Activated effector memory CD4-positive, alpha-beta T cell treated with Interleukin-2 at 50 U/mL for 16 hours (primary cell): ENCODE measurements around the gene CEP55.

Experiments
- DNase-seq: peaks from one replicate; pipeline ENCODE4 v3.0.0-alpha.2; 2020

CEP55 gene

DNA sequence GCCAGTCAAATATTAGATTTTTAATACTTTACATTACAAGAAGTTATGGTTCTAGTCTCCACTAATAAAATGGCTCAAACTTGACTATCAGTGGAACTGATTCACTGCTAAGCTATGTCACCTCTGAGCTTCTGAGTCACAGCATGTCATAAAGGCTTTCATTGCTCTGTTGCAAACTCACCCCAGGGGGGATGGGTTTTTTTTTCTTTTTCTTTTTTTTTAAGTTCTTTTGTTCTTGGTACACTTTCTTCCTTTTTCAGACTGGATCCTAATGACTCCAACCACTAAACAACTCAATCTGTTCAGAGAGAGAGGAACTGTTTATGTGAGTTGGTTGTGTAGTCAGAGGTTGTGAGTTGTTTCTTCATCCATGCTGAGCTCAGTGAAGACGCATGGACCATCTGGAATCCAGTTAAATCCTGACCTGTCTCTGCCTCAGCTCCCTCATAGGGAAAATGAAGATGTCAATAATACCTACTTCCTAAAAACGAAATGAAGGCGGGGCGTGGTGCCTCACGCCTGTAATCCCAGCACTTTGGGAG lies 25.2 kb upstream of the CEP55 start:
- DNase-seq = no peak

DNA sequence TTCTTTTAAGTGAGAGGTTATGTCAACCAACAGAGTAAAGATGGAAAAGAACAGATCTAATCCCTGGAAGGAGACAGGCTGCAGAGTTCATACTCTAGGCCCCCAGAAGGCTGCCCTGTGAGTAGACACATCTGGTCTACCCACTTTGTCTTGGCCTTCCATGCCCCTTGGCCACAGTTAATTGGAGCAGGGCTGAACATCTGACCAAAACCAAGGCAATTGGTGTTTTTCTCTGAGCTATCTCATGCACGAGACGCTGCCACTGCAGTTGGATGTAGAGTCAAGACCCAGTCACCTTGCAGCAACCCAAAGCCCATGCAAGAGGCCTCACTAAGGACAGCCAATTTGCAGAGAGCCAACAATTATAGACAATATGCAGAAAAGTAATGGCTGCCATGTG lies 23.3 kb upstream of the CEP55 start:
- no peak for DNase-seq

DNA sequence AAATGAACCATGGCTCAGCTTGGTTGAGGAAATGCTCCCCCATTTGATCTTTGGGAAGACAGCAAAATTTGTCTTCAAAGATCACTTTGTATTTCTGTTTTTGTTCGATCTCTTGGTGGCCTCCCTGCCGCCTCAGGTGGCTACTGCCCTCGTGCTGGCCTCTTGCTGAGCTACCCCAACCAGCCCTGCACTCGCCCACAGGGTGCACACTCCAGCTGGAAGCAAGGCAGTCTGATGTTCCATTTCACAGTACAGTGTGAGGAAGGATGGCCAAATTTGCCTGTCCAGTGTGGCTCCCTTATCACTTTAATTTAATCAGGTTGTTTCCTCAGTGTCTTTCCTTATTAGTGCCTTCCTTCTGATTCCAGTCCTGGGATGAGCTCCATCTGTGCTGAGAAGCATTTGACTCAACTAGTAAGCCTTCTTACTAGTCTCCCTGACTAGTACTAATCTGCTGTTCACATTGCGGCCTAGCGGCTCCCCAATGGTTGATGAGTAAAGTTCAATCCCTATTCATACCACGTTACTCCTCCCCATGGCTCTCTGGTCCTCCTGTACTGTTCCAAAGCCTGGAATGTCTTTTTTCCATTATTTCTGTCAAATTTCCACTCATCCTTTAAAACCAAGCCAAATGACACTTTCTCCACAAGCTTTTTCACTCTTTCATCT lies 22.5 kb upstream of the CEP55 start:
- DNase-seq = no peak

DNA sequence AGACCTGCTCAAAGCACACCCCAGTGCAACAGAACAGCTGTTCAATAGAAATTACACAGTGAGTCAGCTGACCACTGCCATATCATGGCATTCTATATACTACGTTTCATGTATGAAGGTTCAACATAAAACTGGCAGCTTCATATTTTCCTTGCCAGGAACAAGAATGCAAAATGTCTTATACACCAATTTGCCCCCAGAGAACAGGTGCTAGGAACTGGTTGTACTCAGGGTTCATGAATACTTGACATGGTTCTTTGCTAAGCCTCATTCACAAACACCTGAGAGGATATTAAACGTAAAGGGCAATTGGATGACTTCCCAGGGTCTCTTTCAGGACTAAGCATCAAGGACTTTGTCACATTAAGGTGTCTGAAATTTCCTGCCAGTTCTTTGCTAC lies 21.2 kb upstream of the CEP55 start:
- no peak for DNase-seq

DNA sequence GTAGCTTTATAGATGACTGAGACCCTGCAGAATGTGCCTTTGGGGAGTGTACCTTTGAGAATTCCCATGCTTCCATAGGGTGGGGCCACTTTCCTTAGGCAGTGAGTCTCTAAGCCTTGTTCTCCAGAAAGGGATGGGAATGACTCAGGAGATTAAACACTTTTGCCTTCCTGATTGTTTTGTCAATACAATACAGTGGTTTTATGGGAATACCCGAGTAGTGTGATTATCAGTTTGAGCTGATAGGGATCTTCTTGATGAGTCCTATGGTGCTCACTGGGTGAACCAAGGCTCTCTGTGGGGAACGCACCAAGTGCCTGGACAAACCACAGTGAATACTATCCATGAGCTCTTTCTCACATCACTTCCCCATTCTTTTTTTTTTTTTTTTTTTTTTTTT lies 20.5 kb upstream of the CEP55 start:
- DNase-seq = no peak

DNA sequence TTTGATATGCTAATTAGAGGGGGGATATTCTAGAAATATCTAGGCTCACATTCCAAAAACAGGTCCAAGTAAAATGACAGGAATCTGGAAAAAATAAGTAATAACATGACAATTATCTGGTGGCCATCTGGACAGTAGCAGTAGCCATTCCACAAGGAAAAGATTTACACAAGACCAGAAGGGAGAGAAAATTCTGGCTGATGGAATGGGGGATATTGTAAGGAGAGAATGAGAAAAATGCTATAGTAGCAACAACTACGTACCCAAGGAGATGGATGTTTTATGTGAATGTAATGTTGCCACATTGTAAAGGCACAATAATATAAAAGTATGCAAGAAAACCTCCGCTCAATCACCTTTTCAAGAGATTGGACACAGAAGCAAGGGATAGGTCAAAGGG lies 19.7 kb upstream of the CEP55 start:
- no peak for DNase-seq

DNA sequence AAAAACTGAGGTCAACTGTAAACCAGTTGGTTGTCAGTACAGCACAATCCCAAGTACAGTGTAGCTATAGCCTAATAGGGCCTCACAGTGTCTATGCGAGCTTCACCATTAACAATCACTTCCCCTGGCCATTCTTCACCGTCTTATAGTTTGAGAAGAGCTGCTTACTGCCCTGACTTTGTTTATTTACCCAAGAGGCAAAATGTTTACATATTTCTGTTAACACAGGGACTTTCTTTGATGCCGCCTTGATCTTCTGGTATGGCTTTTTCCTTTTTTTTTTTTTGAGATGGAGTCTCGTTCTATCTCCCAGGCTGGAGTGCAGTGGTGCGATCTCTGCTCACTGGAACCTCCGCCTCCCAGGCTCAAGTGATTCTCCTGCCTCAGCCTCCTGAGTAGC lies 17.5 kb upstream of the CEP55 start:
- DNase-seq = no peak

DNA sequence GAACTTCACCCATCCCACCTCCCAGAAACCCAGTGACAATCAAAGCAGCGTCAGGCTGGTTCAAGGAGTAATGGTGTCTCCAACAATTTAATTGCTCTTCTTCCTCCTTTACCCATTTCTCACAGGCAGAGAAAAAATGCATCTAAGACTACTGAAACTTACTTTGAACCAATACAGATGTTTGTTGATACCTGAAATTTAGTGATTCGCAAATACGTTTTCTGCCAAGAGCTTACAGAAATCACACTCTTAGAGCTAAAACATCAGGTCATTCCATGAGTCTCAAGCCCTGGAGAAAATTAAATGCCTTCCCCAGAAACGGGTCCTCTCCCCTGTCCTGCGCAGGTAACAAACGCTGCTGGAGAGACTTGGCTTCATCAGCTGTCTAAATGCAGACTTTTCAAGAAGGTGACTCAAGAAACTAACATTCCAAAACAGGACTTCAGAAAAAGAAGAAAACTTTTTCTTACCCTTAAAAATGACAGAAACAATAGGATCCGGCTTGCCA lies 14.7 kb upstream of the CEP55 start:
- DNase-seq = no peak

DNA sequence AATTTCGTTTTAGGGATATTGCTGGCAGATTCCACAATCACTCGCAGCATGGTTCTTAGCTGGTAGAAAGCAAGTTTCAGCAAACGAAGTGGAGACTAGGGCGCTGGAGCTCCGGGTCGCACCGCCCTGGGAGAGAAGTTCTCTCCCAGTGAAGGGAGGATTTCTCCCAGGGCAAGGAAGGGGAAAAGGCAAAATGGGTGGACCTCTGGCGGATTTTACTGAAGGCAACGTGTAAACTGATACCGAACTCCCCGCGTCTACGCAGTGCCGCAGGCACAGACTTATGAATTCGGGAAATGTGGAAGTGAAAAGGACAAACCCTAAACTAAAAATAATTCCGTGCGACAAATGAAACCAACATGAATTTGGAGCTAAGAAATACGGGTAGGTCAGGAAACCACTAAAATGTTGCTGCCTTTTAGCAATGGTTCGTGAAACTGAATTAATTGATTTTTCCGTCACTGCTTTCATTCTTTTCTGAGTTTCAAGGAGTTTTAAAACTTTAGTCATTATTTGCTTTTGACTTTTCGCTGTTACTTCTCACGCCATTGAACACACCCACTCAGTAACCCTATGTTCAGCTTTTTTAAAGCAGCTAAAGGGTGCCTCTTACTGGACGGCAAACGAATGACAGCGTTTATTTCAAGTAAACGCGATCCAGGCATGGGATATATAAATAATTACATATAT lies 14.1 kb upstream of the CEP55 start, which contains the start of gene MYOF:
MYOF (minus strand) TSS at position 190 of the 690 bp plus-strand sequence; CDS start at position 50, 140 bp downstream.
- DNase-seq = no peak

DNA sequence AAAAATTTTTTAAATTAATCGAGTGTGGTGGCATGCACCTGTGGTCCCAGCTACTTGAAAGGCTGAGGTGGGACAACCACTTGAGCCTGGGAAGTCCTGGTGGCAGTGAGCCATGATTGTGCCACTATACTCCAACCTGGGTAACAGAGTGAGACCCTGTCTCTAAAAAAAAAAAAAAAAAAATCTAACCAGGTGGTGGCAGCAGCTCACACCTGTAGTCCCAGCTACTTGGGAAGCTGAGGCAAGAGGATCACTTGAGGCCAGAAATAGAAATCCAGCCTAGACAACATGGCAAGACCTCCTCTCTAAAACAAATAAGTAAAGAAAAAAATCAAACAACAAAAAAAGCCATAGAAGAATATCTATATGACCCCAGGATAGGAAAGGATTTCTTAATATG lies 10.7 kb upstream of the CEP55 start:
- DNase-seq = no peak

DNA sequence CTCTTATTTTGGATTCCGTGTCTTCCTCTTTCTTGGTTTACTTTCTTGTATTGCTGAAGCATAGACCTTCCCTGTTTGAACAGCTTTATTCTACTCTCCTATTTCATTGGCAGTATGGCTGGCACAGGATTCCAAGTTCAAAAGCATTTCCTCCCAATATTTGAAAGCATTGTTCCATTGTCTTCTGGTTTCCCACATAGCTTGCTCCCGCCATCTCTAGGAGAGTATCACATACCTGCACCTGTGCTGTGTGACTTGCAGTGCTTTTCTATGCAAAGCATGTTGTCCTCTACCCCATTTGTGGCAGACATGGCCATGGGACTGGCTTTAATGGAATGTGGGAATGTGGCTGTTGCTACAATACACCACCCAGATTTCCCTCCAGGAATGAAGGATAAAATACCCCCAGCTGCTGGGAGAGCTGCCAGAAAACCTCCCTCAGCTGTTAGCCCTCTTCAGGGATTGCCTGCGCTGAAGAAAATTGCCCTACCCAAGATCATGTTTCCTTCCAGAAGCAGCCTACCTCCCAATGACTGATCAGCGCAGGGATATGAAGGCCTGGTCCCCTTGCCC lies 7.4 kb upstream of the CEP55 start:
- no peak for DNase-seq

DNA sequence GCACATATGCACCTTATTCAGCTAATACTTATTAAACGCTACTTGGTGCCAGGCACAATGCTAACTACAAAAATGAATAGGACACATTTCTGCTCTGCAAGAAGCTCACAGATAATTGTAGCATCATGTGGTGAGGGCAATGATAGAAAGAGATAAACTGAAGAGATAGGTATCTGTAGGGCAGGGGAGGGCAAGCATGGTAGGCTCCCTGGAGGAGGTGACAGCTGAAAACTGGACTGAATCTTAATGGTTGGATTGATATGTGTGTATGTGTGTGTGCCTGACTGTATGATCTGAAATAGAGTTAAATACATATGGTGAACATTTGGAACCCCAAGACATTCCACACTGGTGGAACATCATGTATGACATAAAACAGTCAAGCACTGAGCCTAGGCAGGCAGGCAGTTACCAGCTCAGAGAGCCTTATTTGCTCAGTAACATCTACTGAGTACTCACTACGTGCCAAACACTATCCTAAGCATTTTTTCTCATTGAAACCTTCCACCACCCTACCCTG lies 4.8 kb upstream of the CEP55 start:
- DNase-seq = no peak

DNA sequence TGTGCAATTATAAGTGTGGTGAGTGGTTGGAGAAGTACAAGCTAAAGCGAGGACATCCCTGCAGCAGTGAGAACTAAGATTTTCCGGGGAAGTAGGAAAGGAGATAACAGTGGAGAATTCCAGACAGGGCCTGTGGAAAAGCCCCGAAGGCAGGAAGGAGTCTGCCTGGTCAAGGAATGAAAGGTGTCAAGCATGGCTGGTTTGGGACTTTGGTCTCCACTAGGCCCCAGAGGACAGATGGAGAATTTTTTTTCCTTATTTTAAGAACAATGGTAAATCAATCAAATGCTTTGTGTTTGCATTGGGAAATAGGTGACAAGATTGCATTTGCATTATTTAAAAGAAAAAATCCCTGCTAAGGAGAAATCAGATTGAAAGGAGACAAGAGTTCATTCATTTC lies 3.2 kb upstream of the CEP55 start:
- no peak for DNase-seq

DNA sequence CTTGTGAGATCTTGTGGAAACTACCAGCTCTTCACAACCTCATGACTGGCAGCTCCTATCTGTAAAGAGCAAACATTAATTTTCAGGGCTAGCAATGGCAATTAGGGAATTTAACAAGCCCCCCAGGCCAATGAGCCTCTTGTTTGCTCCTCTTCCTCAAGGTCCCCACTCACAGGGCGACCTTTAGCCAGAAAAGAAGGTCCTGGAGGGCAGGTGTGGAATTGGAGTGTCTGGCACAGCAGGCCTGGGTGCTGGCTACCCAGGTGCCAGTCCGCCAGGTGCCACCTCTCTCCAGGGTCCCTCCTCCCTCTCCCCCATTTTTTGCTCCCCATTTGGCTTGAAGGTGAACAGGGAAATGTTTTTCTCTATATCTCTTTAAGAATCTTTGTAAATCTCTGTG lies 1.9 kb upstream of the CEP55 start:
- no peak for DNase-seq

DNA sequence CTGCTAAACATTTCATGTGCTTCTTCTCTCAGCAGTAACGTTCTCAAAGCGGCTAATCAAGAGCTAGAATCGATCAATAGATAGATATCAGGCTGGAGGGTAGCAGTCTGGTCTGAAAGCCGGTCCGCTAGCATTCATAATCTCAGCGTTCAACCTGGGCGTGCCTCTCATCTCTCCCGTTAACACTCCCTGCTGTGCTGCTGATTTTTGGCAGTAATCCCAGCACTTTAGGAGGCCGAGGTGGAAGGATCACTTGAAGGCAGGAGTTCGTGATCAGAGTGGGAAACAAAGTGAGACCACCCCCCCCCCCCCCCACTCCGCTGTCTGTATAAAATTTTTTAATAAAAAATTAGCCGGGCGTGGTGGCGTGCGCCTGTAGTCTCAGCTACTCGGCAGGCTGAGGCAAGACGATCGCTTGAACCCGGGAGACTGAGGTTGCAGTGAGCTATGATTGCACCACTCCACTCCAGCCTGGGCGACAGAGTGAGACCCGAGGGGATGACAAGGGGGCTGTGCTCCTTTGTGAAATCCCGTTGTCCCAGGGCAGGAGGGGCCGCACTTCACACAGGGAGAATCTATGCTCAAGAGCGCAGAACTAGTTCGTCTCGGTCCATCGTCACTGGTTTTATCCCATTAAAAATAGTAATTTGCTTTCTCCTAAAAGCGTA lies 624 bp upstream of the CEP55 start:
- peak; percentile 19 for DNase-seq

DNA sequence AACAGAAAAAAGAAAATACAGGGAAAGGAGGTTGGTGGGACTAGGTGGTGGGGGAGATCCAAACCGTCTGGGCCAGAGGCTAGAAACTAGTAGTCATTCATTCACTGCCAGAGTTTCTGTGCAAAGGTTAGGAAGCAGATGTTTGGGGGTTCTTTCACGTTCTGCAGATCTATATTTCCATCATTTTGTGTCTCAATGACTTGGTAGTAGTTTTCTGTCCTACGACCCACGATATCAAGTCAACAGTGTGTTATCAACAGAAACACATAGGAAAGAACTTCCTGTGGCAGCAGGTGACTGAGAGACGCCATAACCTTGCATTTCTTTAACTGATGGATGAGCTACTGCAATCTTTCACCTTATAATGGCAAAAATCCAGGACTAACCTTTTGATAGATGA lies 1.8 kb downstream of the CEP55 start:
- no peak for DNase-seq

DNA sequence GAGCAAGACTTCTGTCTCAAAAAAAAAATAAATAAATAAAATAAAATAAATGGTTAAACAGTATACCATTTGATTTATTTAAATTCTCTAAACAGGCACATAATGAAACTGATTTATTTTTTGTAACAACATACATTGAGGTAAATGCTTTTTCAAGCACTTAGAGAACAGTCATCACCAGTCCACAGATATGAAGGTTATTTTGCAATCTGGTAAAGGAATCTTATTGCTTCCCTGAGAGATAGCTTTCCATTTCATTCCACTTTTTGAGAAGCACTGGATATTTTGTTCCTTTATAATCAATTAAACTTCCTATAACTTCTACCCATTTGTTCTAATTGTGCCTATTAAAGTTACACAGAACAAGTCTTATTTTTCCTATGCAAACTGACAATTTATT lies 5.2 kb downstream of the CEP55 start:
- no peak for DNase-seq

DNA sequence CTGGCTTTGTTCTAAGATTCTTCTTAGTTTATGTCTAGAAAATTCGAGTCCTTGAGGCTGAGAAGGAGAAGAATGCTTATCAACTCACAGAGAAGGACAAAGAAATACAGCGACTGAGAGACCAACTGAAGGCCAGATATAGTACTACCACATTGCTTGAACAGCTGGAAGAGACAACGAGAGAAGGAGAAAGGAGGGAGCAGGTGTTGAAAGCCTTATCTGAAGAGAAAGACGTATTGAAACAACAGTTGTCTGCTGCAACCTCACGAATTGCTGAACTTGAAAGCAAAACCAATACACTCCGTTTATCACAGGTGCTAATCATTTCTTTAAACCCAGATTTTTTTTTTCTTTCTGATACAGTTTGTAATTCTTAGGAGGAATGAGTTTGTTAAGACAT lies 6.7 kb downstream of the CEP55 start:
- DNase-seq = no peak

DNA sequence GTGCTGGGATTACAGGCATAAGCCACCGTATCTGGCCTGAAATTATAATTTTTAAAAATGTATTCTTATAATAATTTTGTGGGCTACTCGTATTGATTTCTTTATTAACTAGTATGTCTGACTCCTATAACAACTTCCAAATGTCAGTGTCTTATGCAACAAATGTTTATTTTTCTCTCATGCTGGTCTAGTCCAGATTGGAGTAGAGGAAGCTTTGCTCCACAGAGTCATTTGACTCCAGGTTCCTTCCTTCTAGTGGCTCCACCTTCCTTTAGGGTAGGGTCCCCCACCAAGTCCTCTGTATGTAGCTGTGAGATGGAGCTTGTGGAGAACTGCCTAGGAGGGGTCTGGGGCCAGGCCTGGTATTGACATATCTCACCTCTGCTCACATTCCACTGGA lies 8.7 kb downstream of the CEP55 start:
- no peak for DNase-seq

DNA sequence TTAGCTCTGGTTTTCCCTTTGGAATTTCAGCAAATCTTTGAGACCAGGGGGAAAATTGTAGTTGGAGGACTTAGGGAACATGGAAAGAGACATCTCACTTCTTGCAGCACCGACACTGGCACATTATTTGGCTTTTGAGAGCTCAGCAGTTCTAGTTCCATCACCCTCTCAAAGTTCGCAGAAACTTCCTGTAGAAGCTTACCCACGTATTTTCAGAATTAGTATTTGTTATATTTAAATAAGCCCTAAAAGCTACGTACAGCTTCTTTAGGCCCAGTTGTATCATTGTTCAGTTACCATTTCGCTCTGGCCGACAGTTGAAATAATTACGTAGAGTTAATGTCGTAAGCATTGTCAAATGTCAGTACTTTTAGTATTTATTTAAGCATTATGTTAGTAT lies 13.4 kb downstream of the CEP55 start:
- no peak for DNase-seq

DNA sequence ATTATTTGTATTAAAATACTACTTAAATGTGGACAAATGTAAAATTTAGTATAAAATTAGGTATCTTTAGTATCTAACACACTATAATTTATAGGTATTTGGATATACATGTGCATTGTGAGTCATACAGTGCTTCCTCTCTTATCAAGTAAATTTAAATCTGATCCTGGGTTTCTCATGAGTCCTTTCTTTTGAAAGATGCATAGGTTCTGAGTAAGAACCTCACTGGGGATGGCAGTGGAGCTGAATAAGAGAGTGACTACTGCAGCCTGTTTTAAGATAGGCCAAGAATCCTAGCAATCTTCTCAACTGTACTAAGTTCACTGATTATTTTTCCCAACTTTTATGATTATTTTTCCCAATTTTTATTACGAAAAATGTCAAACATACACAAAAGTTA lies 16.2 kb downstream of the CEP55 start:
- no peak for DNase-seq

DNA sequence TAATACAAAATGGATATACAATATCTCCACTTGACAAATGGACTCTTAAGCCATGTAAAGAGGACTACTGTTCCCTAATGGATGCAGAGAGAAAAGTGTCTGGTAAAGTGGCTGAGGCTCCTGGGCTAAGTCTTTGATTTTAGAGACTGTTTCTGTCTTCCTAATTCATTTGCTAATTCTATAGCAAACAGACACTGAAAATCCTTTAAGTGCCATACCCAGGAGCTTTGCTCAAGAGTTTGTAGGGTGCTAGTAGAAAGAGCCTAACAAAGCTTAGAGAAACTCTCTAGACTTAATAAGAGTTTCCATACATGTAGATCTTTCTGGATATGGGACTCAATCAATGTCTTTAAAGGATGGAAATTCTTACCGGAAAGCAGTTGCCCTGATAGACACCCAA lies 16.7 kb downstream of the CEP55 start:
- DNase-seq = no peak

DNA sequence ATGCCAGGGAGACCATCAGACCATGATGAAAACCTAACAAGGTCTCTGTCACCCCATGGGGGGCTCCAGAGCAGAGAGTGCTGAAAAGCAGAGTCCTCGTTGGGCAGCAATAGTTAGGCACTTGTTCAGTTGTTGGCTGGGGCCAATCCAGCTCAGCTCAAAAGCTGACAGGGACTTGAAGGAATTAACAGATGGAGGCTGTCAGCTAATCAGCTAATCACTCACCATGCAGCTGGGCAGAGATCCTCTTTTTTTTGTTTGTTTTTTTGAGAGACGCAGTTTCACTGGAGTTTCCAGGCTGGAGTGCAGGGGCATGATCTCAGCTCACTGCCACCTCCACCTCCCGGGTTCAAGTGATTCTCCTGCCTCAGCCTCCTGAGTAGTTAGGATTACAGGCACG lies 18.1 kb downstream of the CEP55 start:
- DNase-seq = no peak
